Pancreas (tissue), 10 donors: ENCODE data around the gene AGXT. TPM values are rescaled to one million over a fixed set of nuclear protein-coding genes. Genes with fewer than 3 reads are reported as not detected.

Experiments
- ATAC-seq, 4 donors: fragments of 200-7000 bp; cut with Tn5 transposase; one replicate each; pipeline versions ENCODE4 v1.8.0 to v1.9.1; 2020; ENCODE audit warnings: mild to moderate bottlenecking in 4 of 4, moderate library complexity in 4 of 4
- DNase-seq, 6 donors: peaks; one replicate each; pipeline ENCODE4 v3.0.0-alpha.2; 2020
- FAIRE-seq: peaks from 2 replicates; lab custom pipeline; 2012; peaks lifted over from hg19 to GRCh38; lab: Jason Lieb, UNC
- H3K27ac ChIP-seq, 4 donors: fragments of 200-600 bp; sonication (generic); 1 replicate in 3 of 4; 2 replicates in 1 of 4; pipeline versions ENCODE4 v1.5.0 to v1.8.0; 2020
- H3K27me3 ChIP-seq, 4 donors: fragments of 200-600 bp; one replicate each; pipeline ENCODE4 v1.8.0; 2021
- H3K36me3 ChIP-seq, 3 donors: fragments of 200-600 bp; sonication (generic) in 1 of 3; one replicate each; pipeline versions ENCODE4 v1.5.0 to v1.8.0; 2020 to 2021
- H3K4me1 ChIP-seq, 3 donors: fragments of 200-600 bp; one replicate each; pipeline ENCODE4 v1.8.0; 2021
- H3K4me3 ChIP-seq, 4 donors: fragments of 200-600 bp; sonication (generic) in 2 of 4; one replicate each; pipeline versions ENCODE4 v1.5.0 to v1.8.0; 2020 to 2021
- H3K9me3 ChIP-seq, 4 donors: fragments of 200-600 bp; one replicate each; pipeline ENCODE4 v1.8.0; 2021
- WGBS, 2 donors: extraction: QIAGEN DNeasy Blood & Tissue Kit; methylation state at CpG; one replicate each; pipeline ENCODE4 v1.1.7; 2013; 5-methylcytosine and 5-hydroxymethylcytosine counted together
- intact Hi-C, 3 donors: fragments of 100-400 bp; cut with DNase I; formaldehyde crosslinking; loops; one replicate each; pipeline versions ENCODE4 v1.11.1 to v1.14.2; 2022
- polyA plus RNA-seq, 2 donors: library from polyadenylated mRNA; stranded (reverse); fragments of 200-250 nt; gene quantifications; one replicate each; pipeline ENCODE4 v1.2.3, GENCODE V29; 2013
- total RNA-seq, 6 donors: library from RNA; stranded (reverse); fragmentation: NEBNext Ultra II Directional in 4 of 6; extraction: Animal tissue kit (Norgen Biotek cat#: 25700) in 4 of 6; gene quantifications; one replicate each; pipeline versions ENCODE4 v1.2.1 to v1.2.4, GENCODE V29; 2021 to 2023
- TF ChIP-seq, protein P1 (sequence below), 4 donors: fragments of 200-600 bp; sonication (generic) in 3 of 4; IDR thresholded peaks; one replicate each; pipeline versions ENCODE4 v1.5.0 to v1.8.0; 2021; ENCODE audit warnings: antibody characterized with exemption in 4 of 4
- donor health status: healthy with polysubstance abuse.
- donor health status: DM: no; HTN: no; CAD: no; lungs with moderate emphysema.
- donor health status: DM: no; HTN: no; CAD: no.
- donor health status: control.
- donor health status: control.
- donor health status: Bipolar disorder and iron deficiency.
- donor health status: DM: yes; HTN: yes; CAD: no.
- donor health status: DM: no; HTN: no; CAD: no.
- donor health status: DM: no; HTN: no; CAD: no.
- donor health status: DM: yes; HTN: yes; CAD: no.

Gene AGXT
- total and polyA plus RNA-seq, 8 donors, result 0.07 to 0.76 (median 0.08) TPM; not detected in 5

DNA sequence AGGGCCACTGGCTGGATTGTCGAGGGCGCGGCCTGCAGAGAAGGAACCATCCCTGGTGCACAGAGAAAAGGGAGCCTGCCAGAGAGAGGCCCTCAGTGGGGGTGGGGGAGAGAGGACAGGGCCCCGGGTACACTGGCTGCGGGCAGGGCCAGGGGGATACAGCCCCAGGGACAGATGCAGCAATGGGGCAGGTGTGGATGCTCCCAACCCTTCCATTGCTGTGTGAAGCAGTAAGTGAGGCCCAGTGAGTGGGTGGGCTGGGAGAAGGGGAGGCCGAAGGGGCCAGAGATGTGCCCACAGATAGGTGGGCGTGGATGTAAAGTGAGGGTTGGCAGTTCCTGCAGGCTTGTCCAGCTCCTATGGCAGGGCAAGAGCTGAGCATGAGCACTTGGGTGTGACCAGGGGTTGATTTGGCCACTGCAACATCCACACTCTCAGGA lies 7.4 kb downstream of the AGXT start:
- Histone ChIP-seq H3K36me3 (no peaks in the 10 kb centered on the region), H3K9me3 (no peaks in the 10 kb centered on the region), H3K4me1 (peaks cover 0 to 3% (median 0%) of the 10 kb centered on the region in 3 donors), H3K4me3 (no peak overlapping the region), H3K27ac (no peak overlapping the region), H3K27me3 (no peaks in the 10 kb centered on the region)
- no peak for DNase-seq
- WGBS, 2 donors, result 66 to 82% methylated on average over 7 of the region's 7 CpGs
- no peak for FAIRE-seq
- intact Hi-C loops, result no loop called here
- no peak for ATAC-seq
- TF ChIP-seq, protein P1, sequence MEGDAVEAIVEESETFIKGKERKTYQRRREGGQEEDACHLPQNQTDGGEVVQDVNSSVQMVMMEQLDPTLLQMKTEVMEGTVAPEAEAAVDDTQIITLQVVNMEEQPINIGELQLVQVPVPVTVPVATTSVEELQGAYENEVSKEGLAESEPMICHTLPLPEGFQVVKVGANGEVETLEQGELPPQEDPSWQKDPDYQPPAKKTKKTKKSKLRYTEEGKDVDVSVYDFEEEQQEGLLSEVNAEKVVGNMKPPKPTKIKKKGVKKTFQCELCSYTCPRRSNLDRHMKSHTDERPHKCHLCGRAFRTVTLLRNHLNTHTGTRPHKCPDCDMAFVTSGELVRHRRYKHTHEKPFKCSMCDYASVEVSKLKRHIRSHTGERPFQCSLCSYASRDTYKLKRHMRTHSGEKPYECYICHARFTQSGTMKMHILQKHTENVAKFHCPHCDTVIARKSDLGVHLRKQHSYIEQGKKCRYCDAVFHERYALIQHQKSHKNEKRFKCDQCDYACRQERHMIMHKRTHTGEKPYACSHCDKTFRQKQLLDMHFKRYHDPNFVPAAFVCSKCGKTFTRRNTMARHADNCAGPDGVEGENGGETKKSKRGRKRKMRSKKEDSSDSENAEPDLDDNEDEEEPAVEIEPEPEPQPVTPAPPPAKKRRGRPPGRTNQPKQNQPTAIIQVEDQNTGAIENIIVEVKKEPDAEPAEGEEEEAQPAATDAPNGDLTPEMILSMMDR (IDR thresholded peaks at IDR 0.05), result no peak

- DNase-seq, result peak in 4 of 6 donors; percentile 46 to 71 (median 60)
- 70 to 72% methylated on average over 16 to 18 of the region's 18 CpGs for whole genome bisulfite sequencing, 2 donors
- intact Hi-C loops, result no loop called here
- TF ChIP-seq, protein P1 (IDR thresholded peaks at IDR 0.05), result no peak
- Histone ChIP-seq H3K9me3 (no peaks in the 10 kb centered on the region), H3K4me3 (no peak overlapping the region), H3K27ac (no peak overlapping the region), H3K27me3 (no peaks in the 10 kb centered on the region), H3K36me3 (no peaks in the 10 kb centered on the region), H3K4me1 (peaks cover 0 to 3% (median 0%) of the 10 kb centered on the region in 3 donors)
- ATAC-seq, result peak; percentile 59 to 73 (median 71)
- FAIRE-seq, result no peak
Measured at GRCh38 chr2:240876475-240877251, 8.0 kb downstream of the AGXT start.

DNA sequence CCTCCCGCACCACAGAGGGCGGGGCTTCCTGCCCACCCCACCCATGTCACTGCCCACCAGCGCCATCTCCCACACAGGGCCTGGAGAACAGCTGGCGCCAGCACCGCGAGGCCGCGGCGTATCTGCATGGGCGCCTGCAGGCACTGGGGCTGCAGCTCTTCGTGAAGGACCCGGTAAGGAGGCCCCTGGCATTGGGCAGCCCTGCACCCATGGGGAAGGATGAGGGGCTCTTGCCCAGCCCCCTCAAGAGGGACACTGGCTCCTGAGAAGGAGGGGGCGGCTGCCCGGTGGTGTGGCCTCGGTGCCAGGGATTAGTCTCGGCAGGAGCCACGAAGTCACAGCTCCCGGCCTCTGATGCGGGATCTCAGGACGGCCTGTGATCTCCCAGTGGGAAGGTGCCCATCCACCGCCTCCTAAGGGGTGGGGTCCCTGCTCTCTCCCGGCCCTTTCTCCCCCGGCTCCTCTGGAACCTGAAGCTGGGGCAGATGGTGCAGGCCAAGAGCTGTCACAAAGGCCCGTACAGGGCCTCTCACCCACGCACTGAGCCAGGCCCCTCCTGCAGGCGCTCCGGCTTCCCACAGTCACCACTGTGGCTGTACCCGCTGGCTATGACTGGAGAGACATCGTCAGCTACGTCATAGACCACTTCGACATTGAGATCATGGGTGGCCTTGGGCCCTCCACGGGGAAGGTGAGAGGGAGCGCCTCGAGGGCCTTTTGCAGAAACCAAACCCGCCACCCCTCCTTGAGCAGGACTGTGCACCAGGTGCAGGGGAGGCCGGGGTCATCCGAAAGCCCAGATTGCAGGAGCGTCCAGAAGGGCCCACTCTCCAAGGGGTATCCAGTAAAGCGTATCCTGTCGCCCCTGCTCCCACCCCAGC lies 9.1 kb downstream of the AGXT start:
- no peaks in the 10 kb centered on the region for H3K36me3 ChIP-seq
- DNase-seq (peak in 2 of 6 donors; percentile 43 to 59), FAIRE-seq (no peak), ATAC-seq (no peak)
- no peaks in the 10 kb centered on the region for H3K27me3 ChIP-seq
- H3K27ac ChIP-seq, result no peak overlapping the region
- 93 to 94% methylated on average over 40 of the region's 40 CpGs for WGBS, 2 donors
- peaks cover 0 to 3% (median 0%) of the 10 kb centered on the region in 3 donors for H3K4me1 ChIP-seq
- intact Hi-C loops, result no loop called here
- TF ChIP-seq, protein P1 (IDR thresholded peaks at IDR 0.05), result no peak
- no peak overlapping the region for H3K4me3 ChIP-seq
- H3K9me3 ChIP-seq, result no peaks in the 10 kb centered on the region

- no peak overlapping the region for H3K4me3 ChIP-seq
- H3K36me3 ChIP-seq, result no peaks in the 10 kb centered on the region
- H3K27ac ChIP-seq, result no peak overlapping the region
- TF ChIP-seq, protein P1 (IDR thresholded peaks at IDR 0.05), result no peak
- intact Hi-C loops, result no loop called here
- peak in 2 of 6 donors; percentile 52 to 53 for DNase-seq
- no peak for ATAC-seq
- H3K4me1 ChIP-seq, result peaks cover 0 to 3% (median 0%) of the 10 kb centered on the region in 3 donors
- no peaks in the 10 kb centered on the region for H3K9me3 ChIP-seq
- 88 to 90% methylated on average over 16 to 18 of the region's 18 CpGs for WGBS, 2 donors
- no peaks in the 10 kb centered on the region for H3K27me3 ChIP-seq
- no peak for FAIRE-seq
Measured at GRCh38 chr2:240878341-240878936, 9.8 kb downstream of the AGXT start.
